G401 (cell line): ENCODE data around the gene SLC31A2. TPM values are rescaled to one million over a fixed set of nuclear protein-coding genes. Genes with fewer than 3 reads are reported as not detected.
"Not testable (repeated sequence)": the region's sequence is repeated elsewhere in the genome, so short reads cannot be mapped to it uniquely, and the experiment has no call there.

Experiments
- DNase-seq: peaks from one replicate; pipeline ENCODE4 v3.0.0-alpha.2; 2015; ENCODE audit warnings: low spot score
- in situ Hi-C: cut with HindIII; loops from 2 replicates; pipeline ENCODE4 v1.10.0; 2016; ENCODE audit warnings: low sequenced_read_pairs, mixed read lengths
- total RNA-seq: library from RNA; depleted of rRNA; stranded (reverse); fragments of >200 nt; shearing (Covaris generic); gene quantifications from 2 replicates; pipeline ENCODE4 v1.2.3, GENCODE V29; 2014; rRNA removed

SLC31A2 gene, protein sequence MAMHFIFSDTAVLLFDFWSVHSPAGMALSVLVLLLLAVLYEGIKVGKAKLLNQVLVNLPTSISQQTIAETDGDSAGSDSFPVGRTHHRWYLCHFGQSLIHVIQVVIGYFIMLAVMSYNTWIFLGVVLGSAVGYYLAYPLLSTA
- total RNA-seq = 4.4 and 7.0 TPM in 2 replicates

DNA sequence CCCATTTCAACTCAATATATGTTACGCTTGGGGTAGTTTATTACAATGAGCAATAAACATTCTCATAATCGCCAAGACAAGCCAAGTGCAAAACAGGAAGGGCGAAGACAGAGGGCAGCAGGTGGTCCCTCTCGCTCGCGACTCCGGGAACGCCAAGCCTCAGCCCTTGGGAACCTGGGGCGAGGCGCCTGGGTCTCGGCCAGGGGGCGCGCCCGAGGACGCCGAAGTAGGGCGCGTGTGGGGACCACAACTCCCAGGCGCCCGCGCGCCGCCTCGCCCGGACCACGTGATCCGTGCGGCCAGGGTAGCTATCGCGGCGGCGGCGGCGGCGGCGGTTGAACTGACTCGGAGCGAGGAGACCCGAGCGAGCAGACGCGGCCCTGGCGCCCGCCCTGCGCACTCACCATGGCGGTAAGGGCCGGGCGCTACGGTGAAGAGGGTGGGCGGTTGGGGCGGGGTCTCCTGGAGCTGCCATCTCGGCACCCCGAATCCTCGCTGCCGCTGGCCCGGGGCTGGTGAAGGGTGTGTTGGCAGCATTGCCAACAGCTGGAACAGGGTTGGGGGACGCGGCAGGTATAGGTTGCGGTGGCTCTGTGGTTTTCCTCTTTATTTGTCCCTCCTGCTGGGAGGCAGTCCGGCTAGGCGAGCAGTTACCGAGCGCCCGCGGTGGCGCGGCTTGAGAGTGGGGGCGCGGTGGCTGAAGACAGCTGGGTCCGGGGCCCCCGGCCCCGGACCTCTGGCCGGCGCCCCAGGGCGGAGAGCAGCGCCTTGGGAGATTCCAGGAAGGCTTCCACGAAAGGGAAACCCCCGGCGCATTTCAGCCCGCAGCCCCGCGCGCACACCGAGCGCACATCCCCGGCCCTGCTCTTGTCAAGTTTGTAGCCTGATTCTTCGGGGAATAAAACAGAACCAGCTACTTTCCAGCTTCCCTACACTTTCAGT is at the start of gene SLC31A2:
SLC31A2 (plus strand) TSS at position 338 of the 942 bp plus-strand sequence; CDS start at position 406, 68 bp downstream.
- DNase-seq = peak; percentile 84
- in situ Hi-C loops = no loop called here

DNA sequence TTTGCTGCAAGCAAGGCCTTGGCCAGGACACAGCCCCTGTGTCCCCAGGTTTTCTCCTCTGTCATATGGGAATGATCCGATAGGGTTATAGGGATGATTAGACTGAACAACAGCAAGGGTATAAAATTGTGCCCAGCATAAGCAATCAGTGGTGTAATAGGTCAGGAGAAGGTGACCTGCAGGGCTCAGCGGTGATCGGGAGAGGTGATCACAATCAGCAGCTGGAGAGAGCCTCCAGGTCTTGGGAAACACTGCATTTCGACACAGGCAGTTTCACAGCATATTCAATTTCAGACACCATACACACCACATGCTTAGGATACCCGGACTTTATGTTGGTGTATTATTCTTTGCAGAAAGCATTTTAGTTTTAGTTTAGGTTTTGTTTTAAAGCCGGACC is 45.5 kb upstream of the SLC31A2 start:
- in situ Hi-C loops, DNase-seq: not testable (repeated sequence)

DNA sequence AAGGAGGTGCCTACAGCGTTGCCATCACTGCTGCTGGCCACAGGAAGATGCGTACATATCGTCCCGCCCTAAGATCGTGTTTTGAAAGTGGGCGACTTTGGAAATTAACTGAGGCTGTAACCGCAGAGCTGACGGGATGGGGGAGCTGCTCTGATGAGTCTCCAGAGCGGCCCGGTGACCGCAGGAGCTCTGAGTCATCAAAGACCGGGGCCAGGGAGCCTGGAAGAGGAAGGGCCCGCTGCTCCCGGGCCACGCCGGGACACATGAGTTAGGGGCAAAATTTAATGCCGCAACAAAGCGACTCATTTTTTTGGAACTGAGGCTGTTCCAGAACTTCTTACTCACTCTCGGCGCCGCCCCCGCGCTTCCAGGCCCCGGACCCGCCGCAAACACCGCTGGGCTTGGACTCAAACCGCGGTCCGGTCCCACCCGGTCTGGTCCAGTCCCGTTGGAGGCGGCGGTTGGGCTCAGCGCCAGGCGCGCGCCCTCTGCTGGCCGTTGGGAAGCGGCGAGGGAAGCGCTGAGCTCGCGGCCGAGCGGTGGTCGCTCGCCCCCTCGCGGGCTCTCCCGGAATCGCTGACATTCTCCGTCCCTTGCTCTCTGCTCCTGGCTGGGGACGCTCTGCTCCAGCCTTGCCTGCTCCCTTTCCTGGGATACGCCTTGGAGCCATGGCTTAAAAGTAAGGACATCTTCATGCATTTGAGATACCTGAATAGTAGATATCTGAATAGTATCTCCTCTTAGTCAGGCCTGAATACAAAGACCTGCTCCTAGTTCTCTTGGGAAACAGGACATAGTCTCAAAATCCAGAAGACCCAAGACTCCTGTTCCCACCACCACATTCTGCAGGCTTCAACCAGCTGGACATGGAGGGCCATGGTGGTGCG is 39.5 kb upstream of the SLC31A2 start:
- DNase-seq = peak; percentile 21
- in situ Hi-C loops = not testable (repeated sequence)

DNA sequence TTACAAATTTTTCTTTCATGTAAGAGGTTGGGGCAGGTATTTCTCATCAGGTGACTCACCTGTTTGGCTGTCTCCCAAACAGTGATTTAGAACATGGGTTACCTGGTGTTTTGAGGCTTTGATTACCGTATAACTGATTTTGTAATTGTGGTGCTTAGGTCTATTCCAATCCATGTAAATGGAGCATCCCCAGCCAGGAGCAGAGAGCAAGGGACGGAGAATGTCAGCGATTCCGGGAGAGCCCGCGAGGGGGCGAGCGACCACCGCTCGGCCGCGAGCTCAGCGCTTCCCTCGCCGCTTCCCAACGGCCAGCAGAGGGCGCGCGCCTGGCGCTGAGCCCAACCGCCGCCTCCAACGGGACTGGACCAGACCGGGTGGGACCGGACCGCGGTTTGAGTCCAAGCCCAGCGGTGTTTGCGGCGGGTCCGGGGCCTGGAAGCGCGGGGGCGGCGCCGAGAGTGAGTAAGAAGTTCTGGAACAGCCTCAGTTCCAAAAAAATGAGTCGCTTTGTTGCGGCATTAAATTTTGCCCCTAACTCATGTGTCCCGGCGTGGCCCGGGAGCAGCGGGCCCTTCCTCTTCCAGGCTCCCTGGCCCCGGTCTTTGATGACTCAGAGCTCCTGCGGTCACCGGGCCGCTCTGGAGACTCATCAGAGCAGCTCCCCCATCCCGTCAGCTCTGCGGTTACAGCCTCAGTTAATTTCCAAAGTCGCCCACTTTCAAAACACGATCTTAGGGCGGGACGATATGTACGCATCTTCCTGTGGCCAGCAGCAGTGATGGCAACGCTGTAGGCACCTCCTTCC is 37.9 kb upstream of the SLC31A2 start:
- in situ Hi-C loops = not testable (repeated sequence)
- DNase-seq = peak; percentile 19

DNA sequence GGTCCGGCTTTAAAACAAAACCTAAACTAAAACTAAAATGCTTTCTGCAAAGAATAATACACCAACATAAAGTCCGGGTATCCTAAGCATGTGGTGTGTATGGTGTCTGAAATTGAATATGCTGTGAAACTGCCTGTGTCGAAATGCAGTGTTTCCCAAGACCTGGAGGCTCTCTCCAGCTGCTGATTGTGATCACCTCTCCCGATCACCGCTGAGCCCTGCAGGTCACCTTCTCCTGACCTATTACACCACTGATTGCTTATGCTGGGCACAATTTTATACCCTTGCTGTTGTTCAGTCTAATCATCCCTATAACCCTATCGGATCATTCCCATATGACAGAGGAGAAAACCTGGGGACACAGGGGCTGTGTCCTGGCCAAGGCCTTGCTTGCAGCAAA is 32.0 kb upstream of the SLC31A2 start:
- in situ Hi-C loops = not testable (repeated sequence)

DNA sequence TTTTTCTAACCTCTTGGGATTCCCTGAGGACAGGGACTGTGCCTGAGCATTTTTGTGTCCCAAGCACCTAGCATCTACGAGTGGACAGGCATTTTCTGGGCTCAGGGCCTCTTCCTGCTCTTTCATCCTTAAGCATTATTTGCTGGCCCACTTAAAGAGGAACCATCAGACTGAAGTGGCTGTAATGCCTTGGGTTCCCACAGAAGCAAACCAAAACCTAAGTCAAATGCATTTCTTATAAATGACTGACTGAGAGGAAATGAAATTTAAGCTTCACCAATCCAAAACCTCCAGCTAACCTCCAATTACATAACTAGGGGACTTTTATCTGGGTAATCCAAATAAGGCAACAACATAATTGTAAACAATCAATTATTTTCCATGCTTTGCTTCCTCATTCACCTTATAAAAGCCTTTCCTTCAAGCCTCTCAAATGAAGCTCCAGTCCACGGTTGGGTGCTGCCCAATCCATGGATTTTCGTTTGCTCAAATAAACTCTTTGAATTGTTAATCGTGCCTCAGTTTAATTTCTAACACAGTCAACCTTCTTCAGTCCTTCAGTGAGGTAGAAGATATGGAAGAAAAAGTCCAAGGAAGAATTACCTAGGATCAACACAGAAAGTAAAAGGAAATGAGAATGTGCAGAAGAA is 25.3 kb upstream of the SLC31A2 start:
- in situ Hi-C loops = no loop called here
- DNase-seq = no peak

More for the DNA sequence above, 32.0 kb upstream of the SLC31A2 start:
- DNase-seq = not testable (repeated sequence)

DNA sequence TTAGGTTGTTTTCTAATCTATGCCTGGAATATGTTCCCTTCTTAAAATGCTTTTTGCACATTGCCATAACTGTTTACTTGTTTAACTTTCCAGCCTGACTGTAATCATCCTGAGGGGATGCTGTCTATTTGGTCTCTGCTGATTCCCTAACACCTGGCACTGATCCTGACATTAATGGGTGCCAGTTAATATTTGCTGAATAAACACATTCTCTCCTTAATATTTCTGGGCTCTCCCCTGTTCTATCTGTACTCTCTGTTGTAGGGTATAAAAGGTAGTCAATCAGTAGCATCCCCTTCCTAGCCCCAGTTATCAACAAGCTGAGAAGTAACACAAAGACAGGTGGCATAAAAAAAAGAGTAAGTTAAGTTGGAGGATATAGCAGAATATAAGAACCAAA is 21.3 kb upstream of the SLC31A2 start:
- in situ Hi-C loops = no loop called here
- no peak for DNase-seq

DNA sequence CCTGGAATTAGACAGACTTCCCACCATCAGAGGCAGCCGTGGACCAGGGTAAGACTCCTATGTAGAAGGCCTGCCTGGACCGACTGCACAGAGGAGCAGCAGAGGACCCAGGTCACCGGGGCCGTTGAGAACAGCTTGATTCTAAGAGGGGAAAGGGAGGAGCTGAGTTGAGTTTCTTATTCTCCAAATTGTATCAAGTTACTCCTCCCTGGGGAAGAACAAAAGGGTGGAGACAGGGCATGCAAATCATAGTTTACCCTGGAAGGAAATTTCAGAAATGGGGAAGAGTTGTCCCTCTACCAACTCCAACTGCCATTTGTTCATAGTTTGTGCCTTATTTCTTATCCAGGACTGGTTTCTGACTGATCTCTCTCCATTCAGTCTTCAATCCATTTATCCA is 20.9 kb upstream of the SLC31A2 start:
- in situ Hi-C loops = no loop called here
- DNase-seq = no peak

DNA sequence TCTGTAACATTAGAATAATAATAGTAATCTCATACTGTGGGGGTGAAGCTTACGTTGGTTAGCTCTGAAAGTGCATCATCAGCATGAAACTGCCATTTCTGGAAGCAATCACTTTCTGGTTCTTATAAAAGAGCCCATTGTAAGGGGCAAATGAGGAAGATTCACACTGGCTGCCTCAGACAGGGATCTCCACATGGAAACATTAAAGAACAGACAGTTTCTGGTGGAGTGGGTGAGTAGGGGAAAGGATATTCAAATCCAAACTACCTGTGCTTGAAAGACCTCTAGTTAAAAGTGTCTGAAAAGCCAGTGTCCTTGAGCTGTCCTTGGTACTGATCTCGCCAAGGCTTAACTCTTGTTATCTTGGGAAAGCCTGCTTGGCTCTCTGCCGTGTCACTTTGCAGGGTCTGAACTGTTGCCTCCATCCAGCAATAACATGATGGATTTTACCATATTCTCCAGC is 19.1 kb upstream of the SLC31A2 start:
- no peak for DNase-seq
- in situ Hi-C loops = no loop called here

DNA sequence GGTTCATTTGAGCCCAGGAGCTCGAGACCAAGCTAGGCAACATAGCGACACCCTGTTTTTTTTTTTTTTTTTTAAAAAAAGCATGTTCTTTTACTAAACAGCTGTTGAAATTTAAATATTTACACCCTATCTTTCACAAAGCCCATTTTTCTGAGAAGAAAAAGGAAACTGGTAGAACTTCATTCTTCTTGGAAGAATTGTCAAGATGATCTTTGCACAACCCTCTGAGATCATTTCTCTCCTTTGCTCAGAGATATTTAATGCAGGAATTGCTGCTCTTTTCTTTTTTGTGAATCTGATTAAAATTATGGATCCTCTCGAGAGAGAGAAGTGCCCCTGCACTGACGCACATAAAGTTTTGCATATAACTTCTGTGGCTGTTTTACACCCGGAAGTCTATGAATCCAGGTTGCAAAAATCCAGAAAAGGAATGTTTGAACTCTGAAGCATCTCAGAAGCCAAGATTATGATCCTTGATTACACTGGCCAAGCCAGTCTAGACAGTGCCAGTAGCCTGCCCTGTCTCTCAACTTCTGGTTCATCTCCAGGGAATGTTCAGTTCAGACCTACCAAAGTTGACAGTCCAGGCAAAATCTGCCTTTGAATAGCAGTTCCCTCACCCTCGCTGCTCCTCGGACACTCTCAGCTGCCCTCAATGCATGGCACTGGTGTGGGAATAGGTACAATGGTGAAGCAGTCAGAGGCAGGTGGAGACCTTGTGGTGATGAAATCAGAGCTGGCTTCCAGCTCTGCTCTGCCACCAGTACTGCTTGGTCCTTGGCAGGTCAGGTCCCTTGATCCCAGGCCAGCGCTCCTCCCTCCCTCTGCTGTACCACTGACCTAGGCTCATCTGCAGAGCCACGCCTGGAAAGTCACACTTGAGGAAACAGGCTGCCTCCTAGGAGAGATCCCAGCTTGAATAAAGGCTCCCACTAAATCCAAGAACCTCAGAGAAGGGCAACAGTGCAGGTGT is 13.3 kb upstream of the SLC31A2 start:
- in situ Hi-C loops = no loop called here
- no peak for DNase-seq

DNA sequence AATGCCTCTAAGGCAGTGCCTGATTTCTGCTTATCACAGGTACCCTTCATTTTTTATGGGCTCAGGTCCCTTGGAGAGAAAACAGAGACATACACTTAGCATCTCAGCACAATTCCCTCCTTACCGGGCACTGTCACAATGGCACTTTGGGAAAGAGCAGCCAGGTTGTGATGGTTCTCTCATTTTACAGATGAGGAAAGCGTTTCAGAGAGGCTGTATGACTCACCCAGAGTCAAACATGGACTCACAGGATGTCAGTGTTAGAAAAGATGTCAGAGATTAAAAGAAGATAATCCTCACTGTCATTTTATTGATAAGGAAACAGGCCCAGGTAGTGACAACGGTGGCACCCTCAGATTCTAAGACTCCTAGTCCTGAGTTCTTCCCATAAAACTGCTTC is 12.0 kb upstream of the SLC31A2 start:
- in situ Hi-C loops = no loop called here
- DNase-seq = no peak

DNA sequence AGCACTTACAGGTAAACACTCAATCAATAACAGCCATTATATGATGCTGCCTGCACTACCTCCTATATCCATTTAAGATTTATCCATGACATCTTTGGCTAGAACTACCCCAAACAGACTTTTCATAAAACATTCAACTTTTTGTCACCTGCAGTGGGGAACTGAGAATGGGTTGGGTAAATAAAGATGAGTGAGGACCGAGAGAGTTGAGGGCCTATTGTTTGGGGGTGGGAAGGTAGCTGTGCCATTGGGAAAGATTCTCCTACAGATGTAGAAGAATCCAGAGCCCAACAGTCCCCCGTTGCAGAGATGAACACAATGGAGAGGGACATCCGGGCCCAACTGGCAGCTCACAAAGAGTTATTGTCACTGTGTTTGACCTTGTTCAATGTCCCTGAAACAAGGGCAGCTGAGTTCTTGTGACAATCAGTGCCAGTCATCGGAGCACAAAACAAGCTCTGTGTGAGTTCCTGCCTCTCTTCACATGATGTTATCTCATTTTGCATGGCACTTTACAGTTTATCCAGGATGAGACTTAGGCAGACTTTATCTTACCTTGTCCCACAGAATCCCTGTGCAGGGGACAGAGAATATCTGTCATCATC is 11.5 kb upstream of the SLC31A2 start:
- in situ Hi-C loops = no loop called here
- DNase-seq = no peak

DNA sequence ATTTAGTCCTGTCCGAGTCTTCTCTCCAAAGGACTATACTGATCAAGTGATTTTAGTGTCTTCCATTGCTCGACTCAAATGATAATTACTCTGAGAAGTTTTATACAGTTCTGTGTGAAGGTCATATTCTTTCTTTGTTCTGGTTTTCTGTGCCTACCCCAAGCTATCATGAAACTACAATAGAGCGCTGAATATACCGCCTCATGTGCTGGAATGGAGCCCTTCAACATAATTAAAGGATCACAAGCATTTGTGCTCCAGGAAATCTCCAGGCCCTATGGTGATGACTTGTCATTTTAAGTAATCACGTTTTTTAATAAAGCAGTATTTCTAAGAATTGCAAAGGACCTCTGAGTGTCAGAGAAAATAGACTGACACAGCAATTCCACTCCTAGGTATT is 10.9 kb upstream of the SLC31A2 start:
- in situ Hi-C loops = no loop called here
- DNase-seq = no peak

DNA sequence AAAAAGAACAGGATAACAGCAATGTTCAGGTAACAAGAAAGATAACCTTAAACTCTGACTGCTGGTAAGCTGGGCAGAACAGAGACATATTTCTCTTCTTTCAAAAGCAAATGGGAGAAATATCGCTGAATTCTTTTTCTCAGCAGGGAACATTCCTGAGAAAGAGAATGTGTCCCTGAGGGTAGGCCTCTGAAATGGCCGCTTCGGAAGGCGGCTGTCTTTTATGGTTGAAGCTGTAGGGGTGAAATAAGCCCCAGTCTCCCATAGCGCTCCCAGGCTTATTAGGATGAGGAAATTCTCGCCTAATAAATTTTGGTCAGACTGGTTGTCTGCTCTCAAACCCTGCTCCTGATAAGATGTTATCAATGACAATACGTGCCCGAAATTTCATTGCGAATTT is 9.9 kb upstream of the SLC31A2 start:
- in situ Hi-C loops, DNase-seq: not testable (repeated sequence)

DNA sequence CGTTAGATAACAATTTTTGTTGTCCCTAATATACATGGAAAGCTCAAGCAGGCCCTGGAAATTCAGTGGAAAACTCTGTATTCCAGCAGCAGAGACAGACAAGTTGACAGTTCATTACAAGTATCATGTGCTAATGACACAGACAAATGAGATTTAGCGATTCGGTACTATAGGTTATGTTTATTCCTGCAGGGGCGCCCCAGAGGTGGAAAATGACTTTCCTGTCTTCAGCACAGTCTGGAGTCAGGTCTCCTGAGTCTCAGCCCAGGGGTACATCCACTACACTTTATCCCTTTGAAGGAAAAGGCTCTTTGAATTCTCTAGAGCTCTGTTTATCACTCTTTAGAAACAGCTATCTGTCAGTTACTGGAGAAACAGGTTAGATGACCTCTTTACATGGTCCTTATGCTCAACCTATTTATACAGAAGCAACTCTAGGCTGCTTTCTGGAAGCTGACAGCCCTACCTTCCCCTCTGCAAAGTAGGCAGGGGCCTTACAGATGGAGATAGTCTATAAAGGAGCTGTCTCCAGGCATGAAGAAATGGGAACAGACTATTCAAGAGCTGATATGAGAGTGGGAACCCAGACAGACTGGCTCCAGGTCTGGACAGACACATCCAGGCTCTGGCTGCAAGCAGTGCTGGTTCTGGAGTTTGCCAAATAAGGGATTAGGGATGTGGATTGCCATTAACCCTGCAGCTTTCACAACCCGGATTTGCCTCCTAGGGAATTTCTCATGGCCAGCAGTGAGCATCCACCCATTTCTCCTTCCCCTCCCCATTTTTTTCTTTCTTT is 7.2 kb upstream of the SLC31A2 start:
- in situ Hi-C loops = no loop called here
- no peak for DNase-seq

DNA sequence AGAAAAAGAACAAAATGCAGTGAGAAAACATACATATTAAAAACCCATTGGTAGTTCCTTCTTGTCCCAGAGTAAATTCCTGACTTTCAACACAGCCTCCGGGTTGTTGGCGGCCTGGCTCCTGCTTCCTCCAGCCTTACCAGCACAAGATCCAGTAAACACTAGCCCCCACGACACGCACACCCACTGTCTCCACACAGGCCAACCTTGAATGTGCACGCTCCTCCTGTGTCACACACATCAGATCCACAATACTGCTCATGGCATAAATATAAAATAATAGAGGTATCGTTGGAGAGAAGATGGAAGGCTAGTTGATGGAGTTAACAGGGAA is 2.5 kb upstream of the SLC31A2 start:
- in situ Hi-C loops = no loop called here
- DNase-seq = no peak
